HepG2 (cell line): ENCODE data around the gene KLHL36. TPM values are rescaled to one million over a fixed set of nuclear protein-coding genes. Genes with fewer than 3 reads are reported as not detected.

ENCODE experiments used
- DBP ChIP-seq: sonication (generic); formaldehyde crosslinking; IDR thresholded peaks from 2 replicates; pipeline ENCODE4 v1.4.0; 2020; ENCODE audit warnings: missing genetic modification reagents; ENCODE audit errors: not compliant biosample characterization
- DZIP1 ChIP-seq: sonication (generic); formaldehyde crosslinking; IDR thresholded peaks from 2 replicates; pipeline ENCODE4 v1.5.0; 2020; ENCODE audit warnings: mild to moderate bottlenecking, missing genetic modification reagents
- GABPA ChIP-seq, 2 experiments: IDR thresholded peaks; 2 replicates each; pipeline ENCODE4 v1.6.1; 2011 to 2016; ENCODE audit warnings: low read depth in 2 of 2, low read length in 1 of 2, missing biosample characterization in 1 of 2, missing genetic modification characterization in 1 of 2
- HNF4A ChIP-seq: sonication (generic); formaldehyde crosslinking; IDR thresholded peaks from 2 replicates; pipeline ENCODE4 v1.4.0; 2020; ENCODE audit warnings: missing genetic modification reagents
- KIAA2018 ChIP-seq: sonication (generic); formaldehyde crosslinking; IDR thresholded peaks from 2 replicates; pipeline ENCODE4 v1.5.0; 2020; ENCODE audit warnings: mild to moderate bottlenecking, missing genetic modification reagents, borderline replicate concordance
- LCORL ChIP-seq, 2 experiments: fragments of 450-650 bp in 1 of 2; sonication (generic) in 1 of 2; formaldehyde crosslinking in 1 of 2; IDR thresholded peaks; 2 replicates each; pipeline versions ENCODE4 v1.5.0 to v1.6.1; 2017 to 2020; ENCODE audit warnings: antibody characterized with exemption in 1 of 2, missing genetic modification reagents in 1 of 2
- NCOA2 ChIP-seq: sonication (generic); formaldehyde crosslinking; IDR thresholded peaks from 2 replicates; pipeline ENCODE4 v1.8.0; 2022; ENCODE audit warnings: inconsistent platforms
- ZNF138 ChIP-seq: sonication (generic); formaldehyde crosslinking; IDR thresholded peaks from 2 replicates; pipeline ENCODE4 v1.5.0; 2020; ENCODE audit warnings: mild to moderate bottlenecking, low read depth, missing genetic modification reagents
- ZNF557 ChIP-seq: sonication (generic); formaldehyde crosslinking; IDR thresholded peaks from 2 replicates; pipeline ENCODE4 v1.4.0; 2020; ENCODE audit warnings: missing genetic modification reagents
- polyA plus RNA-seq, 8 experiments: library from polyadenylated mRNA; depleted of rRNA in 3 of 8; stranded (reverse) in 7 of 8; unstranded in 1 of 8; fragments of >200 nt; fragmentation: Illumina TruSeq in 4 of 8; extraction: Trizol in 4 of 8; gene quantifications; 2 replicates each; pipeline versions ENCODE4 v1.2.1 to v1.2.3, GENCODE V29; 2011 to 2016; ENCODE audit warnings: low read depth in 4 of 8, missing spikeins in 1 of 8, mixed read lengths in 1 of 8; ENCODE audit not compliant: insufficient read depth in 1 of 8
- total RNA-seq, 5 experiments: library from RNA; depleted of rRNA; stranded (reverse); fragments of >200 nt; fragmentation: Illumina TruSeq; extraction: Trizol; gene quantifications; 2 replicates each; pipeline ENCODE4 v1.2.3, GENCODE V29; 2016; ENCODE audit warnings: low read depth in 1 of 5
- TF ChIP-seq, protein P1 (sequence below): sonication (generic); formaldehyde crosslinking; IDR thresholded peaks from 2 replicates; pipeline ENCODE4 v1.5.0; 2020; ENCODE audit warnings: mild to moderate bottlenecking, missing genetic modification reagents, borderline replicate concordance
- TF ChIP-seq, protein P2 (sequence below): sonication (generic); formaldehyde crosslinking; conservative IDR thresholded peaks from 2 replicates; pipeline ENCODE4 v1.8.0; 2022; ENCODE audit warnings: low read depth, missing genetic modification reagents

Gene KLHL36
- total and polyA plus RNA-seq, 2 of the 13 experiments (the other 11 are each of a cell fraction or from before 2014, with no cell fraction given) = 24.3 to 26.0 TPM

GRCh38 chr16:84617791-84618580 is 30.3 kb upstream of the KLHL36 start, which contains the start of gene COTL1 (continued):
- TF ChIP-seq KIAA2018 (CRISPR knock-in tag) = no peak
- TF ChIP-seq GABPA (IDR thresholded peaks at IDR 0.05; ENCODE audit: low read depth, low read length) = no peak
- TF ChIP-seq GABPA (CRISPR knock-in tag; IDR thresholded peaks at IDR 0.05; ENCODE audit: low read depth) = no peak
- TF ChIP-seq NCOA2 = peak; percentile 7; the same call in 1 of the 2 replicates
- TF ChIP-seq HNF4A = no peak
- no peak for TF ChIP-seq LCORL (IDR thresholded peaks at IDR 0.05)
- TF ChIP-seq LCORL (CRISPR knock-in tag; IDR thresholded peaks at IDR 0.05) = no peak; the same call in 1 of the 2 replicates
- TF ChIP-seq, protein P1, sequence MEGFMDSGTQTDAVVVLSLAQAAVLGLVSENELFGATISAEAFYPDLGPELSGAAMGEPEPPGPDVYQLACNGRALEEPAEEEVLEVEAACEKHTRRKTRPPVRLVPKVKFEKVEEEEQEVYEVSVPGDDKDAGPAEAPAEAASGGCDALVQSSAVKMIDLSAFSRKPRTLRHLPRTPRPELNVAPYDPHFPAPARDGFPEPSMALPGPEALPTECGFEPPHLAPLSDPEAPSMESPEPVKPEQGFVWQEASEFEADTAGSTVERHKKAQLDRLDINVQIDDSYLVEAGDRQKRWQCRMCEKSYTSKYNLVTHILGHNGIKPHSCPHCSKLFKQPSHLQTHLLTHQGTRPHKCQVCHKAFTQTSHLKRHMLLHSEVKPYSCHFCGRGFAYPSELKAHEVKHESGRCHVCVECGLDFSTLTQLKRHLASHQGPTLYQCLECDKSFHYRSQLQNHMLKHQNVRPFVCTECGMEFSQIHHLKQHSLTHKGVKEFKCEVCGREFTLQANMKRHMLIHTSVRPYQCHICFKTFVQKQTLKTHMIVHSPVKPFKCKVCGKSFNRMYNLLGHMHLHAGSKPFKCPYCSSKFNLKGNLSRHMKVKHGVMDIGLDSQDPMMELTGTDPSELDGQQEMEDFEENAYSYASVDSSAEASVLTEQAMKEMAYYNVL = no peak; the same call in 1 of the 2 replicates
- peak; percentile 57; the same call in 1 of the 2 replicates for TF ChIP-seq ZNF138 (CRISPR knock-in tag)
- TF ChIP-seq DBP (CRISPR knock-in tag) = no peak
- no peak for TF ChIP-seq DZIP1 (CRISPR knock-in tag)
- TF ChIP-seq, protein P2, sequence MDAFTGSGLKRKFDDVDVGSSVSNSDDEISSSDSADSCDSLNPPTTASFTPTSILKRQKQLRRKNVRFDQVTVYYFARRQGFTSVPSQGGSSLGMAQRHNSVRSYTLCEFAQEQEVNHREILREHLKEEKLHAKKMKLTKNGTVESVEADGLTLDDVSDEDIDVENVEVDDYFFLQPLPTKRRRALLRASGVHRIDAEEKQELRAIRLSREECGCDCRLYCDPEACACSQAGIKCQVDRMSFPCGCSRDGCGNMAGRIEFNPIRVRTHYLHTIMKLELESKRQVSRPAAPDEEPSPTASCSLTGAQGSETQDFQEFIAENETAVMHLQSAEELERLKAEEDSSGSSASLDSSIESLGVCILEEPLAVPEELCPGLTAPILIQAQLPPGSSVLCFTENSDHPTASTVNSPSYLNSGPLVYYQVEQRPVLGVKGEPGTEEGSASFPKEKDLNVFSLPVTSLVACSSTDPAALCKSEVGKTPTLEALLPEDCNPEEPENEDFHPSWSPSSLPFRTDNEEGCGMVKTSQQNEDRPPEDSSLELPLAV (CRISPR knock-in tag) = no peak
- TF ChIP-seq ZNF557 (CRISPR knock-in tag) = no peak
